ENCODE measurements around the gene GPR39. TPM values are rescaled to one million over a fixed set of nuclear protein-coding genes. Genes with fewer than 3 reads are reported as not detected.

Gene GPR39
- total and polyA plus RNA-seq, 2 donors (not counting 1 experiment from before 2014, with no cell fraction given) = not detected

DNA sequence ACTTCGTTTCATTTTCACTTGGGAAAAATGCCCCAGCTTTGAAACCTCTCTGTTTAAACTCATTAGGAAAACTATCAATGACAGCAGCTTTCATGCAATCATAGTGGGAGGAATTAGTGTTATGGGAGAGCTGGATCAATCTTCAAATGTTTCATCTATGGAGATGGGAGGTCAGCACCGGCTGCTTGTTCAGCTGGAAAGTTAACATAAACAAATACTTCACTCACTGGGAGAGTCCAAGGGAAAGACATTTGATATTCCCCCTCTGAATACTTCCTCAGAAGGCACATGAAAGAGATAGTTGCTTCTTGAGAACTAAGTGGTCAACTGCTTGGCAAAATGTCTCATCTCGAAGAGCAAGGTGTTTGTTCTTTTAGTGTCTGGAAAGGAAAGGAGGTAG is 246.1 kb downstream of the GPR39 start:
- TF ChIP-seq EZH2 (IDR thresholded peaks at IDR 0.05; ENCODE audit: borderline replicate concordance, insufficient read depth, low read depth, low read length, poor library complexity, severe bottlenecking) = no peak
- TF ChIP-seq, protein P1, sequence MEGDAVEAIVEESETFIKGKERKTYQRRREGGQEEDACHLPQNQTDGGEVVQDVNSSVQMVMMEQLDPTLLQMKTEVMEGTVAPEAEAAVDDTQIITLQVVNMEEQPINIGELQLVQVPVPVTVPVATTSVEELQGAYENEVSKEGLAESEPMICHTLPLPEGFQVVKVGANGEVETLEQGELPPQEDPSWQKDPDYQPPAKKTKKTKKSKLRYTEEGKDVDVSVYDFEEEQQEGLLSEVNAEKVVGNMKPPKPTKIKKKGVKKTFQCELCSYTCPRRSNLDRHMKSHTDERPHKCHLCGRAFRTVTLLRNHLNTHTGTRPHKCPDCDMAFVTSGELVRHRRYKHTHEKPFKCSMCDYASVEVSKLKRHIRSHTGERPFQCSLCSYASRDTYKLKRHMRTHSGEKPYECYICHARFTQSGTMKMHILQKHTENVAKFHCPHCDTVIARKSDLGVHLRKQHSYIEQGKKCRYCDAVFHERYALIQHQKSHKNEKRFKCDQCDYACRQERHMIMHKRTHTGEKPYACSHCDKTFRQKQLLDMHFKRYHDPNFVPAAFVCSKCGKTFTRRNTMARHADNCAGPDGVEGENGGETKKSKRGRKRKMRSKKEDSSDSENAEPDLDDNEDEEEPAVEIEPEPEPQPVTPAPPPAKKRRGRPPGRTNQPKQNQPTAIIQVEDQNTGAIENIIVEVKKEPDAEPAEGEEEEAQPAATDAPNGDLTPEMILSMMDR (IDR thresholded peaks at IDR 0.05) = no peak
- no peaks in the 10 kb centered on the region for H3K36me3 ChIP-seq (replicated peaks in 1 of 2; ENCODE audit: control extremely low read depth in 1 of 2, control insufficient read depth in 1 of 2, extremely low read depth in 1 of 2, insufficient read depth in 2 of 2, low read length in 1 of 2)
- ATAC-seq (ENCODE audit: low read depth) (no peak), DNase-seq (no peak)
- H3K9me3 ChIP-seq (ENCODE audit: control extremely low read depth in 1 of 3, control insufficient read depth in 2 of 3, insufficient read depth in 1 of 3, low read length in 2 of 3) = no peaks in the 10 kb centered on the region
- Mint-ChIP-seq H3K27me3 (peaks cover 34% of the 10 kb centered on the region), H3K4me1 (no peaks in the 10 kb centered on the region), H3K27ac (no peak overlapping the region), H3K4me3 (no peak overlapping the region), H3K9me3 (ENCODE audit: insufficient read depth) (no peaks in the 10 kb centered on the region)
- H3K4me2 ChIP-seq (replicated peaks; ENCODE audit: low read depth, low read length, poor library complexity, severe bottlenecking) = no peak overlapping the region
- no peak overlapping the region for H3K27ac ChIP-seq (ENCODE audit: low read length in 2 of 2)
- H3K4me1 ChIP-seq (ENCODE audit: control insufficient read depth in 2 of 2, insufficient read depth in 2 of 2, low read length in 2 of 2) = no peaks in the 10 kb centered on the region
- no peak overlapping the region for H2AFZ ChIP-seq (ENCODE audit: insufficient read depth, low read depth, low read length, poor library complexity, severe bottlenecking)
- no peak overlapping the region for H3K4me3 ChIP-seq (ENCODE audit: control extremely low read depth in 1 of 5, extremely low read depth in 1 of 5, insufficient read depth in 1 of 5, low read depth in 2 of 5, low read length in 4 of 5)
- peaks cover 0 to 6% (median 4%) of the 10 kb centered on the region in 4 experiments for H3K27me3 ChIP-seq (replicated peaks in 1 of 4; ENCODE audit: control extremely low read depth in 1 of 4, control insufficient read depth in 3 of 4, insufficient read depth in 4 of 4, low read length in 3 of 4)
- intact Hi-C loops (cut with micrococcal nuclease) = no loop called here
- no CpG with 5 or more reads among the region's 3 CpGs for WGBS (ENCODE audit: insufficient coverage)
- no peaks in the 10 kb centered on the region for H4K20me1 ChIP-seq (ENCODE audit: control insufficient read depth, insufficient read depth, low read length, poor library complexity, severe bottlenecking)
- CTCF ChIA-PET = no interaction called here
- POLR2A ChIA-PET = no interaction called here
- H3K79me2 ChIP-seq (ENCODE audit: control insufficient read depth, insufficient read depth, low read length) = no peaks in the 10 kb centered on the region
- no peak overlapping the region for H3K9ac ChIP-seq (ENCODE audit: low read length)

DNA sequence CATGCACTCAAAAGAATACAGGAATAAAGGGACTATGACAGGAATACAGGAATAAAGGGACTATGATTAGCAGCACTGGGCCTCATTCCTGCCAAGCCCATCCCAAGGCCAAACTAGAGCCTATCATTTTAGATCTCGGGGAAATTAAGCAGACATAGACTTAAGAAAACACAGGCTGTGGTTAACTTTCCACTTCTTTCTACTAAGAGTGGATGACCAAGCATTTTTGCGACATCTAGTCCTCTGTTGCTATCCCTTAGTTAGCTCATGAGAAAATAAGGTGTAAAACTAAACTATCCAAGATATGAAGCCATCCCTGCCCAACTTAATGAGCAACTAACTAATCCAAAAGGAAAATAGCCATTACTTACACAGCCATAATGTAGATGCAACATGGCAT is 247.5 kb downstream of the GPR39 start:
- CTCF ChIA-PET = no interaction called here
- intact Hi-C loops (cut with micrococcal nuclease) = no loop called here
- no CpG with 5 or more reads among the region's 2 CpGs for WGBS (ENCODE audit: insufficient coverage)
- Histone ChIP-seq H3K79me2 (ENCODE audit: control insufficient read depth, insufficient read depth, low read length) (no peaks in the 10 kb centered on the region), H3K36me3 (replicated peaks in 1 of 2; ENCODE audit: control extremely low read depth in 1 of 2, control insufficient read depth in 1 of 2, extremely low read depth in 1 of 2, insufficient read depth in 2 of 2, low read length in 1 of 2) (no peaks in the 10 kb centered on the region), H2AFZ (ENCODE audit: insufficient read depth, low read depth, low read length, poor library complexity, severe bottlenecking) (no peak overlapping the region), H3K4me1 (ENCODE audit: control insufficient read depth in 2 of 2, insufficient read depth in 2 of 2, low read length in 2 of 2) (no peaks in the 10 kb centered on the region), H3K27ac (ENCODE audit: low read length in 2 of 2) (no peak overlapping the region), H3K27me3 (replicated peaks in 1 of 4; ENCODE audit: control extremely low read depth in 1 of 4, control insufficient read depth in 3 of 4, insufficient read depth in 4 of 4, low read length in 3 of 4) (peaks cover 0 to 18% (median 7%) of the 10 kb centered on the region in 4 experiments), H3K4me3 (ENCODE audit: control extremely low read depth in 1 of 5, extremely low read depth in 1 of 5, insufficient read depth in 1 of 5, low read depth in 2 of 5, low read length in 4 of 5) (no peak overlapping the region), H3K4me2 (replicated peaks; ENCODE audit: low read depth, low read length, poor library complexity, severe bottlenecking) (no peak overlapping the region), H4K20me1 (ENCODE audit: control insufficient read depth, insufficient read depth, low read length, poor library complexity, severe bottlenecking) (no peaks in the 10 kb centered on the region), H3K9me3 (ENCODE audit: control extremely low read depth in 1 of 3, control insufficient read depth in 2 of 3, insufficient read depth in 1 of 3, low read length in 2 of 3) (peaks cover 0 to 5% (median 0%) of the 10 kb centered on the region in 3 donors), H3K9ac (ENCODE audit: low read length) (no peak overlapping the region)
- TF ChIP-seq, protein P1 (IDR thresholded peaks at IDR 0.05) = no peak
- TF ChIP-seq EZH2 (IDR thresholded peaks at IDR 0.05; ENCODE audit: borderline replicate concordance, insufficient read depth, low read depth, low read length, poor library complexity, severe bottlenecking) = no peak
- no peak for ATAC-seq (ENCODE audit: low read depth)
- H3K4me3 Mint-ChIP-seq = no peak overlapping the region
- DNase-seq = no peak
- peaks cover 3% of the 10 kb centered on the region for H3K4me1 Mint-ChIP-seq
- H3K27me3 Mint-ChIP-seq = peaks cover 38% of the 10 kb centered on the region
- no peak overlapping the region for H3K27ac Mint-ChIP-seq
- POLR2A ChIA-PET = no interaction called here
- no peaks in the 10 kb centered on the region for H3K9me3 Mint-ChIP-seq (ENCODE audit: insufficient read depth)

Measured in B cell (primary cell).